Measurements from ENCODE around the gene TRMT5. TPM values are rescaled to one million over a fixed set of nuclear protein-coding genes. Genes with fewer than 3 reads are reported as not detected.

TRMT5 gene
- polyA plus RNA-seq, 1 experiment = 12.9 TPM

- Histone ChIP-seq H3K9me3 (ENCODE audit: control insufficient read depth, insufficient read depth, low read length) (no peaks in the 10 kb centered on the region), H3K27ac (ENCODE audit: low read depth, low read length) (no peak overlapping the region), H3K4me3 (ENCODE audit: low read depth, low read length) (no peak overlapping the region), H3K27me3 (ENCODE audit: control insufficient read depth, insufficient read depth, low read length) (no peaks in the 10 kb centered on the region)
- ChIA-PET CTCF (no interaction called here), POLR2A (no interaction called here)
- TF ChIP-seq CTCF (IDR thresholded peaks at IDR 0.05; ENCODE audit: low read depth, low read length) = no peak
- DNase-seq (ENCODE audit: low read depth, low spot score) = no peak
These were observed 54.9 kb downstream of the TRMT5 start for GRCh38 chr14:60926002-60926401.

- no peaks in the 10 kb centered on the region for H3K27me3 ChIP-seq (ENCODE audit: control insufficient read depth, insufficient read depth, low read length)
- DNase-seq (ENCODE audit: low read depth, low spot score) = no peak
- no peak for TF ChIP-seq CTCF (IDR thresholded peaks at IDR 0.05; ENCODE audit: low read depth, low read length)
- no peak overlapping the region for H3K4me3 ChIP-seq (ENCODE audit: low read depth, low read length)
- ChIA-PET CTCF (no interaction called here), POLR2A (no interaction called here)
- no peak overlapping the region for H3K27ac ChIP-seq (ENCODE audit: low read depth, low read length)
- no peaks in the 10 kb centered on the region for H3K9me3 ChIP-seq (ENCODE audit: control insufficient read depth, insufficient read depth, low read length)
These were observed 55.6 kb downstream of the TRMT5 start for GRCh38 chr14:60925286-60925685.

GRCh38 chr14:60922050-60922449, 58.8 kb downstream of the TRMT5 start:
- ChIA-PET POLR2A (no interaction called here), CTCF (no interaction called here)
- Histone ChIP-seq H3K27ac (ENCODE audit: low read depth, low read length) (no peak overlapping the region), H3K27me3 (ENCODE audit: control insufficient read depth, insufficient read depth, low read length) (no peaks in the 10 kb centered on the region), H3K9me3 (ENCODE audit: control insufficient read depth, insufficient read depth, low read length) (no peaks in the 10 kb centered on the region), H3K4me3 (ENCODE audit: low read depth, low read length) (no peak overlapping the region)
- TF ChIP-seq CTCF (IDR thresholded peaks at IDR 0.05; ENCODE audit: low read depth, low read length) = no peak
- DNase-seq (ENCODE audit: low read depth, low spot score) = no peak

Small RNA genes lying within 50 kb of the gene (small RNA-seq; reads per million reads assigned to genes)
- gene RNU6-398P (ENCODE audit: insufficient read length, low read depth) = not detected

Other genes starting within 250 kb of the TRMT5 start
- gene MNAT1, start 246.3 kb downstream of the TRMT5 start, polyA plus RNA-seq (2011; rRNA removed) = 58.8 and 69.3 TPM in 2 replicates
- 43.8 and 57.3 TPM in 2 replicates for gene SLC38A6, start 166 bp upstream of the TRMT5 start, polyA plus RNA-seq (2011; rRNA removed)

Data from AG04450 (cell line).